Cardiac septum (tissue), 1 donor: ENCODE results near the gene ERCC6L2. TPM values are rescaled to one million over a fixed set of nuclear protein-coding genes. Genes with fewer than 3 reads are reported as not detected.

ENCODE experiments used
- DNase-seq: peaks from one replicate; pipeline ENCODE4 v3.0.0-alpha.2; 2020; ENCODE audit warnings: low spot score
- intact Hi-C: fragments of 100-400 bp; cut with DNase I; formaldehyde crosslinking; loops from one replicate; pipeline ENCODE4 v1.14.0; 2022
- total RNA-seq: library from RNA; stranded (reverse); fragmentation: NEBNext Ultra II Directional; extraction: Animal tissue kit (Norgen Biotek cat#: 25700); gene quantifications from one replicate; pipeline ENCODE4 v1.2.1, GENCODE V29; 2021
- donor health status: DM: no; HTN: no; CAD: no.

Gene ERCC6L2
- total RNA-seq, 1 donor from 2014 or later: 30.5 TPM

DNA sequence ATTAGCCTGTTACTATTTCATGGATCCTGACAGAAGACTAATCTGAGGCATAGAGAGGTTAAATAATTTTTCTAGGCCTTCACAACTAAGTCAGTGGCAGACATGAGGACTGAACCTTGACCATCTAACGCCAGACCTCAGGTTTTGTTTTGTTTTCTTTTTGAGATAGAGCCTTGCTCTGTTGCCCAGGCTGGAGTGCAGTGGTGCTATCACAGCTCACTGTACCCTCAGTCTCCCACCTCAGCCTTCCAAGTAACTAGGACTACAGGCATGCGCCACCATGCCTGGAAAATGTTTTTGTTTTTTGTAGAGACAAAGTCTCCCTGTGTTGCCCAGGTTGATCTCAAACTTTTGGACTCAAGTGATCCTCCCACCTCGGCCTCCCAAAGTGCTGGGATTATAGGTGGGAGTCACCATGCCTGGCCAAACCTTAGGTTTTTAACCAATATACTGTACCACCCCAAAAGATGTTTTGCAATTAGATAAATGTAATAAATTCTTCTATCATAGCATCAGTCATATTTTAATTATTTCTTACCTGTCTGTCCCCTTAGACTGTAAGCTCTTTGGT lies 35.4 kb downstream of the ERCC6L2 start:
- no peak for DNase-seq
- intact Hi-C loops: no loop called here

- DNase-seq: no peak
- intact Hi-C loops: no loop called here
Measured at GRCh38 chr9:95912773-95913172, 37.3 kb downstream of the ERCC6L2 start.

GRCh38 chr9:95920017-95920416 lies 44.5 kb downstream of the ERCC6L2 start:
- intact Hi-C loops: no loop called here
- no peak for DNase-seq

DNA sequence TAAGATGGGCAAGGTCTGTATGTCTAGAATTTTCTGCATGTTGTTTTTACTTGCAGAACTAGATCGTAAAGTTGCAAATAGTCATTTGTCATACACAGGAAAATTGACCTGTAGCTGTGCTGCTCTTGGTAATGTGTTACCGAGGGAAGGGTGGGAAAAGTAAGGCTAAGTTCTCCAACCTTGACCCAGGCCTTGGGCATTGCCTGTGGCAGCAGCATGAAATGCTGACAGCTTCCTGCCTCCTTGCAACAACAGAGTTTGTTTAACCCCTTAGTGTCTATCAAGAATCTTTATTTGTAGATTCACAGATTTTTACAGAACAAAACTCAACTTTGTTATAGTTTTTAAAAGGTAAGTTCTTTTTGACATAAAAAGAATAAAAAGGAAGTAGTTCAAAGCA lies 48.3 kb downstream of the ERCC6L2 start:
- intact Hi-C loops: no loop called here
- no peak for DNase-seq

DNA sequence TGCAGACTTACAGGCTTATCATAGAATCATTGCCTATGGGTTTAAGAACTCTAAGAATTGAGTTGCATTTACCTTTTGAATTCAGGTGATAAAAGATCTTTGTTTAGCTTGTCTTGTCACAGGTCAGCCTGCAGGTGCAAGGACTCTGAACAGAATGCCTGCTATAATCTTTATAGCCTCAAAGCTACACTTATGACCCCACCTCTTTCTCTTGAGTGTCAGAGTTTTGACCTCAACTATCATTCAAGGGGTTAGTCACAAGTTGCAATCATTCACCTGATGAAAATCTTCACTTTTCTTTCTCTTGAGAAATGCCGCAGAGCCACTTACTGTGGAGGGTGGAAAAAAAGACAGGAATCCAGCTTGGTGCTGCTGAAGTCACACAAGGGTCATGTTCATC lies 49.5 kb downstream of the ERCC6L2 start:
- DNase-seq: no peak
- intact Hi-C loops: no loop called here

GRCh38 chr9:95927271-95928004 lies 51.9 kb downstream of the ERCC6L2 start:
- DNase-seq: no peak
- intact Hi-C loops: no loop called here

DNA sequence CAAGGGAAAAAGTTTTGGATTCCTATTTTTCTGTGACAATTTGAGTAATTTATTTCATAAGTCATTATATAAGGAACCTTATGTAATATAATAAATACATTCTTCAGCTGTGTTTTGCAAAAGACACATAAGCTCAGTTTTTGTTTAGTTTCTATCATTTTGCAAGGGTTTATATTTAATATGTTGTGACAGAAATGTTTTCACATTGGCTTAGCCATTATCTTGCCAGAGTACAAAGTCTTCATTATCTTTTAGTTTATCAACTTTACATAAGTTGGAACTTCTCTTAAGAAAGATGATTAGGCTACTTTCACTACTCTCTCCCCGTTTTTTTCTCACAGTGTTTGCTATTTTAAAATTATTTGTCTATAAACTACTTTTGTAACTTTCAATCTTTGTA lies 54.8 kb downstream of the ERCC6L2 start:
- intact Hi-C loops: no loop called here
- no peak for DNase-seq

- intact Hi-C loops: no loop called here
- no peak for DNase-seq
Measured at GRCh38 chr9:95935861-95936578, 60.5 kb downstream of the ERCC6L2 start.

DNA sequence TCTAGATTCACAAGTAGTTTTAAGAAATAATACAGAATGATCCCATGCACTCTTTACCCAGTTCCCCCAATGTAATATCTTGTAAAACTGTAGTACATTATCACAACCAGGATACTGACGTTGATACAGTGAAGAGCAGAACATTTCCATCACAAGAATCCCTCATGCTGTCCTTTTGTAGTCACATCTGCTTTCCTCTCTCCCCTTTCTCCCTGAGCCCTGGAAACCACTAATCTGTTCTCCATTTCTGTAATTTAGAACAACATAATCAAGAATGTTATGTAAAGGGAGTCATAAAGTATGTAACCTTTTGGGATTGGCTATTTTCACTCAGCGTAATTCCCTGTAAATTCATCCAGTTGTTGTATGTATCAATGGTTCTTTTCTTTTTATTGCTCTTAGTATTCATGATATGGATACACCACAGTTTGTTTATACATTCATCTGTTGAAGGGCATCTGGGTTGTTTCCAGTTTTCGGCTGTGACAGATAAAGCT lies 61.1 kb downstream of the ERCC6L2 start:
- intact Hi-C loops: no loop called here

DNA sequence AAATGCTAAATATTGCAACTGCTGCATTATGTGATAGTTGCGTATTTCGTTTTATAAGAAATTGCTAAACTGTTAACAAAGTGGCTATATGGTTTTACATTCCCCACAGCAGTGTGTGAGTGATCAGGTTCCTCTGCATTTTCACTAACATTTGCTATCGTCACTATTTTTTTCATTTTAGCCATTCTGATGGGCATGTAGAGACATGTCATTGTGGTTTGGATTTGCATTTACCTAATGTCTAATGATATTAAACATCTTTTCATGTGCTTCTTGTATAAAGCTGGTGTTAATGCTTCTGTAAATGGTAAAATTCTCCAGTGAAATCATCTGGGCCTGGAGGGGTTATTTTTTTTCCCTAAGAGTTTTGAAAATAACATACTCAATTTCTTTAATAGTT lies 61.6 kb downstream of the ERCC6L2 start:
- intact Hi-C loops: no loop called here
- no peak for DNase-seq

More for the DNA sequence above, 61.1 kb downstream of the ERCC6L2 start:
- no peak for DNase-seq

DNA sequence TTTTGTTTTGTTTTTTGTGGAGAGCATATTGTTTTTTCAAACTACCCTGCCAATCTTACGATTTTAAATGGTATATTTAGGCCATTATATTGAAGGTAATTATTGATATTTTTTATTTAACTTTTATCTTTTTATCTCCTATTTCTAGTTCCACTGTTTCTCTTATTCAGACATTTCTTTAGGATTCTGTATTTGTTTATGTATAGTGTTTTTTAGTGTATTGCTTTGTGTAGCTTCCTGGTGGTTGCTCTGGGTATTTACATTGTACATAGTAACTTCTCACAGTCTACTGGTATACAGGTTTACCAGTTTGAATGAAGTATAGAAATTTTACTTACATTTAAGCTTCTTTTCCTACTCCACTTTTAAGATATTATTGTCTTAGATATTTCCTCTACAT lies 63.2 kb downstream of the ERCC6L2 start:
- DNase-seq: no peak
- intact Hi-C loops: no loop called here

DNA sequence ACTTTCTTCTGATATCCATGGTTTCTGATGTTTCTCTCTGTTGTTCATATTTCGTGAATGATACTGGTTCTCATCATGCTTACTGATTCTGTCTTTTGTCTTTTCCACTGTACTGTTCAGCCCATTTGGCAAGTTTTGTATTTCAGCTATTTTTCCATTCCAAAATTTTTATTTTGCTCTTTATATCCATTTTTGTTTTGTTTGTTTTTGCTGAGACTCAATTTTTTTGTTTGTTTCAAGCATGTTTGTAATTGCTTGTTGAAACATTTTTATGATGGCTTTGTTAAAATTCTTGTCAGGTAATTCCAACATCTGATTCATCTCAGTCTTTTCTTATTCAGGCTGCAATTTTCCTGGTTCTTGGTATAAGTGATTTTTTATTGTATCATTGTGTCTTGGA lies 64.0 kb downstream of the ERCC6L2 start:
- intact Hi-C loops: no loop called here

GRCh38 chr9:95940265-95940664 lies 64.8 kb downstream of the ERCC6L2 start:
- DNase-seq: no peak
- intact Hi-C loops: no loop called here

More for the DNA sequence above, 64.0 kb downstream of the ERCC6L2 start:
- DNase-seq: no peak

DNA sequence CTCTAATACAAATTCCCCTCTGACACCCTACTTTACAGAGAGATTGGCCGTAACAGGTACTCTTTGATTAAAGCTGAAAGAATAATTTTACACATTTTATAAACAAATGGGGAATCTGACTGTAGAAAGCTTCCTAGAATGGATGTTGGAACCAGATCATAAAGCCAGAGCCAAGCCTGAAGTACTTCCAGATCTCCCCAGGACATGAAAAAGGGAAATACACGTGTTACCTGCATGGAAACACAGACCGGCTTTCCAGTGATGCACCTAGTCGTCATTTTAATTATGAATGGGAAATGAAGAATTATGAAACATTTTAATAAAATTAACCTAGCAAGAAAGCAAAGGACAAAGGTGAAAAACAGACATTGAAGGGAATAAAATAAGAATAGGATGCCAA lies 66.5 kb downstream of the ERCC6L2 start:
- no peak for DNase-seq
- intact Hi-C loops: no loop called here

GRCh38 chr9:95947118-95947517 lies 71.6 kb downstream of the ERCC6L2 start:
- intact Hi-C loops: no loop called here

DNA sequence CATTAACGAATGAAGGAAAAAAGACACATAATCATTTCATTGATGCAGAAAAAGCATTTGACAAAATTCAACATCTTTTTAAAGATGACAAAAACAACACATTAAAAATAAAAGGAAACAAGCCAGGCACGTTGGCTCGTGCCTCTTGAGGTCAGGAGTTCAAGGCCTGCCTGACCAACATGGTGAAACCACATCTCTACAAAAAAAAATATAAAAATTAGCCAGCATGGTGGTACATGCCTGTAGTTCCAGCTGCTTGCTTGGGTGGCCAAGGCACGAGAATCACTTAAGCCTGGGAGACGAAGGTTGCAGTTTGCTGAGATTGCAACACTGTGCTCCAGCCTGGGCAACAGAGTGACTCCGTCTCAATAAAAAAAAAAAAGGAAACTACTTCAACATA lies 77.0 kb downstream of the ERCC6L2 start:
- intact Hi-C loops: no loop called here

More at GRCh38 chr9:95947118-95947517, 71.6 kb downstream of the ERCC6L2 start:
- no peak for DNase-seq

GRCh38 chr9:95953986-95954385 lies 78.5 kb downstream of the ERCC6L2 start:
- DNase-seq: no peak
- intact Hi-C loops: no loop called here

More for the DNA sequence above, 77.0 kb downstream of the ERCC6L2 start:
- DNase-seq: no peak

GRCh38 chr9:95954940-95955339 lies 79.4 kb downstream of the ERCC6L2 start:
- intact Hi-C loops: no loop called here
- DNase-seq: no peak

GRCh38 chr9:95962936-95963335 lies 87.4 kb downstream of the ERCC6L2 start:
- DNase-seq: no peak
- intact Hi-C loops: no loop called here

DNA sequence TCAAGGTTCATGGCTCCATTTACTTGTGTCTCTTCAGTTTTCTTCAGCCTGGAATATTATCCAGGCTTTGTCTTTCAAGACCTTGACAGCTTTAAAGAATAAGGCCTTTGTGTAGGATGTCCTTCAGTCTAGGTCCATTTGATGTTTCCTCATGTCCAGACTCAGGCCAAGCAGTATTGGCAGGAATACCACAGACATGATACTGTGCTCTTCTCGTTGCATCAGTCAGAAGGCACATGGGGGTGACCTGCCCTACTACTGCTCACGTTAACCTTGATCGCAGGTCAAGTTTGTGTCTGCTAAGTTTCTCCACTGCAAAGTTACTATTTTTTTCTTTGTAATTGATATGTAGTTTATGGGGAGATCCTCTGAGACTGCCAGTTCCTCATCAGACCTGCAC lies 88.2 kb downstream of the ERCC6L2 start:
- intact Hi-C loops: no loop called here
- no peak for DNase-seq

- intact Hi-C loops: no loop called here
- no peak for DNase-seq
Measured at GRCh38 chr9:95966306-95966705, 90.8 kb downstream of the ERCC6L2 start.
